IMR-90 (cell line): ENCODE measurements around the gene KRTAP5-6. TPM values are rescaled to one million over a fixed set of nuclear protein-coding genes. Genes with fewer than 3 reads are reported as not detected.

Experiments
- ATAC-seq: fragments of 200-7000 bp; cut with Tn5 transposase; 2 replicates; pipeline ENCODE4 v1.9.1; 2020; ENCODE audit warnings: low read depth, mild to moderate bottlenecking, moderate library complexity
- BruUV-seq: library from RNA; stranded (reverse); fragments of 400-500 nt; replicated peaks from 2 replicates; lab custom pipeline; 2021; lab: Mats Ljungman, UMichigan
- CTCF ChIA-PET: fragments of 300-600 bp; formaldehyde crosslinking; extraction: SDS; loops from one replicate; lab custom pipeline; 2021; ENCODE audit warnings: antibody characterized with exemption; lab: Yijun Ruan, JAX
- POLR2A ChIA-PET: fragments of 300-600 bp; sonication (Branson Sonifier 250); formaldehyde crosslinking; loops from one replicate; lab custom pipeline; 2022; ENCODE audit warnings: antibody characterized with exemption; ENCODE audit not compliant: unreplicated experiment; lab: Charles Lee
- DNase-seq: peaks from one replicate; pipeline ENCODE4 v3.0.0; 2013
- H2AFZ ChIP-seq: replicated peaks from 2 replicates; pipeline ENCODE3; 2013; ENCODE audit warnings: low read length, mild to moderate bottlenecking; ENCODE audit not compliant: poor library complexity
- H2AK5ac ChIP-seq: 2 replicates; pipeline ENCODE4 v1.6.1; 2013; ENCODE audit warnings: low read depth, low read length, inconsistent platforms
- H2AK9ac ChIP-seq: replicated peaks from 2 replicates; pipeline ENCODE3; 2013; ENCODE audit warnings: mild to moderate bottlenecking, low read depth, low read length, moderate library complexity; ENCODE audit not compliant: poor library complexity
- H2BK120ac ChIP-seq: 2 replicates; pipeline ENCODE4 v1.6.1; 2013; ENCODE audit warnings: low read depth, low read length, inconsistent platforms
- H2BK15ac ChIP-seq: 3 replicates; pipeline ENCODE4 v1.6.1; 2013; ENCODE audit warnings: low read depth, low read length, inconsistent platforms
- H2BK20ac ChIP-seq: 2 replicates; pipeline ENCODE4 v1.6.1; 2013; ENCODE audit warnings: low read depth, mild to moderate bottlenecking, inconsistent platforms, low read length, moderate library complexity
- H2BK5ac ChIP-seq: 2 replicates; pipeline ENCODE4 v1.6.1; 2013; ENCODE audit warnings: mild to moderate bottlenecking, low read depth, low read length, inconsistent platforms; ENCODE audit not compliant: poor library complexity, severe bottlenecking
- H3K14ac ChIP-seq: replicated peaks from 2 replicates; pipeline ENCODE4 v1.6.1; 2013; ENCODE audit warnings: low read depth, low read length, inconsistent platforms
- H3K18ac ChIP-seq: 2 replicates; pipeline ENCODE4 v1.6.1; 2013; ENCODE audit warnings: low read depth, low read length, control low read depth
- H3K23ac ChIP-seq: 2 replicates; pipeline ENCODE4 v1.6.1; 2013; ENCODE audit warnings: low read depth, low read length, inconsistent platforms
- H3K27ac ChIP-seq: 2 replicates; pipeline ENCODE4 v1.5.1; 2013; ENCODE audit warnings: mild to moderate bottlenecking, control low read depth, low read length; ENCODE audit not compliant: insufficient read depth
- H3K27me3 ChIP-seq: 2 replicates; pipeline ENCODE4 v1.6.1; 2013; ENCODE audit warnings: low read length; ENCODE audit not compliant: control insufficient read depth, insufficient read depth
- H3K36me3 ChIP-seq: 2 replicates; pipeline ENCODE4 v1.6.1; 2013; ENCODE audit warnings: low read length, mixed read lengths; ENCODE audit not compliant: control insufficient read depth, insufficient read depth
- H3K4ac ChIP-seq: 2 replicates; pipeline ENCODE4 v1.6.1; 2013; ENCODE audit warnings: low read depth, low read length, inconsistent platforms
- H3K4me1 ChIP-seq: 2 replicates; pipeline ENCODE4 v1.6.1; 2013; ENCODE audit warnings: low read length, mixed read lengths; ENCODE audit not compliant: control insufficient read depth, insufficient read depth
- H3K4me2 ChIP-seq: 2 replicates; pipeline ENCODE4 v1.6.1; 2013; ENCODE audit warnings: low read depth, mild to moderate bottlenecking, control low read depth, low read length, moderate library complexity
- H3K4me3 ChIP-seq: 2 replicates; pipeline ENCODE4 v1.5.1; 2013; ENCODE audit warnings: low read depth, mild to moderate bottlenecking, control low read depth, low read length, moderate library complexity; ENCODE audit not compliant: insufficient read depth
- H3K56ac ChIP-seq: 2 replicates; pipeline ENCODE4 v1.6.1; 2013; ENCODE audit warnings: low read length, inconsistent platforms; ENCODE audit not compliant: insufficient read depth; ENCODE audit errors: extremely low read depth
- H3K79me1 ChIP-seq, 2 experiments: 2 replicates each; pipeline ENCODE4 v1.6.1; 2013; ENCODE audit warnings: low read length in 2 of 2, inconsistent platforms in 1 of 2, low read depth in 1 of 2
- H3K9ac ChIP-seq: 2 replicates; pipeline ENCODE4 v1.6.1; 2013; ENCODE audit warnings: low read depth, low read length, control low read depth
- H3K9me1 ChIP-seq: 2 replicates; pipeline ENCODE4 v1.6.1; 2013; ENCODE audit warnings: low read length, inconsistent platforms; ENCODE audit not compliant: insufficient read depth
- H3K9me3 ChIP-seq: 2 replicates; pipeline ENCODE4 v1.6.1; 2013; ENCODE audit warnings: low read length; ENCODE audit not compliant: control insufficient read depth, insufficient read depth
- H4K20me1 ChIP-seq: 2 replicates; pipeline ENCODE4 v1.6.1; 2013; ENCODE audit warnings: low read length, inconsistent platforms; ENCODE audit not compliant: insufficient read depth
- H4K5ac ChIP-seq: 2 replicates; pipeline ENCODE4 v1.6.1; 2013; ENCODE audit warnings: mild to moderate bottlenecking, low read depth, low read length, control low read depth
- H4K8ac ChIP-seq, 2 experiments: 2 replicates each; pipeline ENCODE4 v1.6.1; 2013; ENCODE audit warnings: low read depth in 2 of 2, low read length in 2 of 2, control low read depth in 1 of 2, inconsistent platforms in 1 of 2
- H4K91ac ChIP-seq: 2 replicates; pipeline ENCODE4 v1.6.1; 2013; ENCODE audit warnings: low read depth, low read length, inconsistent platforms; ENCODE audit not compliant: insufficient read depth
- MAFK ChIP-seq: IDR thresholded peaks from 2 replicates; pipeline ENCODE4 v1.6.1; 2012; ENCODE audit warnings: low read depth, low read length, improper control_type of control experiment
- MXI1 ChIP-seq: IDR thresholded peaks from 2 replicates; pipeline ENCODE4 v1.6.1; 2012; ENCODE audit warnings: low read depth, mild to moderate bottlenecking, low read length, moderate library complexity, borderline replicate concordance
- POLR2A ChIP-seq: IDR thresholded peaks from 2 replicates; pipeline ENCODE4 v1.6.1; 2012; ENCODE audit warnings: mild to moderate bottlenecking, low read depth, low read length
- RAD21 ChIP-seq: IDR thresholded peaks from 2 replicates; pipeline ENCODE4 v1.6.1; 2012; ENCODE audit warnings: low read length, improper control_type of control experiment
- WGBS, 2 experiments: methylation state at CpG; one replicate each; pipeline versions ENCODE4 v1.1.5 to v1.1.7; 2013; ENCODE audit warnings: missing lambda C conversion rate in 2 of 2; ENCODE audit not compliant: insufficient read length in 1 of 2; ENCODE audit errors: extremely low coverage in 2 of 2; 5-methylcytosine and 5-hydroxymethylcytosine counted together
- dilution Hi-C: fragments of 300-500 bp; cut with HindIII; formaldehyde crosslinking; loops from one replicate; pipeline ENCODE4 v1.14.3; 2018; ENCODE audit warnings: low sequenced_read_pairs; ENCODE audit not compliant: unreplicated experiment
- in situ Hi-C: fragments of 300-500 bp; cut with MboI; formaldehyde crosslinking; loops from 3 replicates; pipeline ENCODE4 v1.14.3; 2019; ENCODE audit warnings: low sequenced_read_pairs, inconsistent platforms, mixed read lengths
- intact Hi-C: fragments of 100-400 bp; cut with micrococcal nuclease; formaldehyde crosslinking; loops from 2 replicates; pipeline ENCODE4 v1.10.0; 2022
- polyA plus RNA-seq, 3 experiments: library from polyadenylated mRNA; depleted of rRNA; stranded (reverse); fragments of >200 nt; gene quantifications; 2 replicates each; pipeline ENCODE4 v1.2.3, GENCODE V29; 2012; ENCODE audit warnings: low replicate concordance in 1 of 3
- total RNA-seq: library from RNA; depleted of rRNA; stranded (reverse); fragments of >200 nt; gene quantifications from 2 replicates; pipeline ENCODE4 v1.2.3, GENCODE V29; 2012

KRTAP5-6 gene
- total and polyA plus RNA-seq, 2 of the 4 experiments (the other 2 are of a cell fraction) = not detected

DNA sequence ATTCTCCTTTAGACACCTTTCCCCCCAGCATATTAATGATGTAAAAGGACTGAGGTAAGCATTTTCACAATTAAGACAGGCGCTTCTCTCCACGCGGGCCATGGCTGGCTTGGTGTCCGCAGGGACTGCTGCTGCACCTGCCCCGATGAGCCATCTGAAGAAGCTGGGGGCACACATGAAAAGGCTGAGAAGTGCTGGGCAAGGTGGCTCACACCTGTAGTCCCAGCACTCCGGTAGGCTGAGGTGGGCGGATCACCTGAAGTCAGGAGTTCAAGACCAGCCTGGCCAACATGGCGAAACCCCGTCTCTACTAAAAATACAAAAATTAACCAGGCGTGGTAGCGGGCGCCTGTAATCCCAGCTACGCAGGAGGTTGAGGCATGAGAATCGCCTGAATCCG is 21.3 kb downstream of the KRTAP5-6 start:
- no peak overlapping the region for H2BK5ac ChIP-seq

More for the DNA sequence above, 21.3 kb downstream of the KRTAP5-6 start:
- no peak overlapping the region for H3K4ac ChIP-seq
- no peaks in the 10 kb centered on the region for H3K9me1 ChIP-seq
- no peaks in the 10 kb centered on the region for H3K4me1 ChIP-seq
- no peak overlapping the region for H4K8ac ChIP-seq
- H4K91ac ChIP-seq = no peak overlapping the region
- no peak overlapping the region for H2AK5ac ChIP-seq
- DNase-seq (no peak), ATAC-seq (no peak)
- no peak overlapping the region for H2BK15ac ChIP-seq
- dilution Hi-C loops (no loop called here), intact Hi-C loops (no loop called here), in situ Hi-C loops (no loop called here)
- no peak overlapping the region for H2AK9ac ChIP-seq
- H3K79me1 ChIP-seq = no peaks in the 10 kb centered on the region
- H3K56ac ChIP-seq = no peak overlapping the region
- no peak overlapping the region for H2BK120ac ChIP-seq
- H3K9me3 ChIP-seq = no peaks in the 10 kb centered on the region
- H3K18ac ChIP-seq = no peak overlapping the region
- 50% methylated on average over 1 of the region's 15 CpGs; no CpG with 5 or more reads in 1 of the 2 experiments for WGBS, 2 experiments
- H3K23ac ChIP-seq = no peak overlapping the region
- H4K20me1 ChIP-seq = no peaks in the 10 kb centered on the region
- no peak overlapping the region for H3K14ac ChIP-seq
- no peak overlapping the region for H3K27ac ChIP-seq
- ChIA-PET CTCF (no interaction called here), POLR2A (no interaction called here)
- H3K36me3 ChIP-seq = no peaks in the 10 kb centered on the region
- no peak overlapping the region for H2AFZ ChIP-seq
- no peak overlapping the region for H3K4me2 ChIP-seq
- peaks cover 29% of the 10 kb centered on the region for H3K27me3 ChIP-seq
- H3K9ac ChIP-seq = no peak overlapping the region
- no TSS peak for BruUV-seq
- no peak overlapping the region for H4K5ac ChIP-seq
- TF ChIP-seq POLR2A (no peak), MXI1 (no peak), RAD21 (no peak), MAFK (0 out of 2 replicates have a peak, but pooled peaks have one; percentile 23)
- H2BK20ac ChIP-seq = no peak overlapping the region
- no peak overlapping the region for H3K4me3 ChIP-seq
